ENCODE results near the gene ARHGAP6. TPM values are rescaled to one million over a fixed set of nuclear protein-coding genes. Genes with fewer than 3 reads are reported as not detected.

Gene ARHGAP6
- total and polyA plus RNA-seq, 9 of the 15 experiments (the other 6 are each of a cell fraction or from before 2014, with no cell fraction given) = 12.5 to 63.6 (median 41.8) TPM

- Histone ChIP-seq H3K4me3 (no peak overlapping the region), H3K9me1 (ENCODE audit: control insufficient read depth, insufficient read depth, low read length) (no peaks in the 10 kb centered on the region), H3K27me3 (ENCODE audit: control insufficient read depth in 2 of 2, insufficient read depth in 2 of 2, low read length in 2 of 2) (no peaks in the 10 kb centered on the region), H3K9ac (ENCODE audit: insufficient read depth in 1 of 2, low read depth in 2 of 2, low read length in 2 of 2) (no peak overlapping the region), H3K4me1 (replicated peaks in 1 of 2; ENCODE audit: control insufficient read depth in 2 of 2, insufficient read depth in 2 of 2, low read length in 2 of 2) (no peaks in the 10 kb centered on the region), H3K27ac (ENCODE audit: extremely low read depth, low read depth, low read length) (no peak overlapping the region), H3K9me3 (replicated peaks; ENCODE audit: control insufficient read depth, insufficient read depth, low read depth, low read length) (no peaks in the 10 kb centered on the region), H3K4me2 (ENCODE audit: insufficient read depth, low read length) (no peak overlapping the region), H3K79me2 (ENCODE audit: control insufficient read depth, insufficient read depth, low read length) (no peaks in the 10 kb centered on the region), H3K36me3 (ENCODE audit: control insufficient read depth, insufficient read depth, low read length) (no peaks in the 10 kb centered on the region), H4K20me1 (replicated peaks; ENCODE audit: control insufficient read depth, insufficient read depth, low read length) (no peaks in the 10 kb centered on the region), H2AFZ (ENCODE audit: low read depth, low read length) (no peak overlapping the region)
- CTCF ChIA-PET (ENCODE audit: low intra/inter-chr PET ratio) = no interaction called here
- WGBS (ENCODE audit: insufficient coverage, low coverage, missing lambda C conversion rate) = 0% methylated on average over 4 of the region's 4 CpGs
- no peak for FAIRE-seq
- in situ Hi-C loops (cut with MboI) = no loop called here
- POLR2A ChIA-PET = no interaction called here
- BruUV-seq (replicated peaks) = no TSS peak
- no peak for ATAC-seq
- intact Hi-C loops (cut with micrococcal nuclease) = no loop called here
- DNase-seq (ENCODE audit: extremely low read depth in 1 of 4, low spot score in 3 of 4) = no peak
- TF ChIP-seq ERF (CRISPR knock-in tag; IDR thresholded peaks at IDR 0.05) = no peak
- TF ChIP-seq PREB (CRISPR knock-in tag; IDR thresholded peaks at IDR 0.05) = no peak
- no peak for TF ChIP-seq ZNF263 (CRISPR knock-in tag; IDR thresholded peaks at IDR 0.05; ENCODE audit: borderline replicate concordance)
- no peak for TF ChIP-seq ZNF407 (IDR thresholded peaks at IDR 0.05; ENCODE audit: low read depth)
- TF ChIP-seq RBM22 (IDR thresholded peaks at IDR 0.05; ENCODE audit: low read depth, low read length, poor library complexity, severe bottlenecking) = no peak
- TF ChIP-seq MAFK (IDR thresholded peaks at IDR 0.05; ENCODE audit: low read length) = no peak
- TF ChIP-seq RFX1 (IDR thresholded peaks at IDR 0.05) = no peak
- TF ChIP-seq DEAF1 (CRISPR knock-in tag; IDR thresholded peaks at IDR 0.05) = no peak
- TF ChIP-seq ZNF140 (CRISPR knock-in tag; IDR thresholded peaks at IDR 0.05) = no peak
- no peak for TF ChIP-seq GABPA (tag; conservative IDR thresholded peaks at IDR 0.05; ENCODE audit: low read depth)
- TF ChIP-seq TSC22D4 (tag; IDR thresholded peaks at IDR 0.05) = no peak
Measured at GRCh38 chrX:11629593-11630211, 36.0 kb downstream of the ARHGAP6 start.
